Activated CD8-positive, alpha-beta T cell treated with anti-CD3 and anti-CD28 coated beads, Interleukin-2, amount 10 ng/mL, durations not matched to agents 7 days and 5 days (primary cell): ENCODE measurements around the gene FSTL4. TPM values are rescaled to one million over a fixed set of nuclear protein-coding genes. Genes with fewer than 3 reads are reported as not detected.

Source experiments
- ATAC-seq: fragments of 150-1000 bp; cut with Tn5 transposase; one replicate; pipeline ENCODE4 v1.10.0; 2021; ENCODE audit warnings: moderate library complexity
- CTCF ChIA-PET: fragments of 350-600 bp; sonication (Branson Sonifier 250); formaldehyde crosslinking; loops from one replicate; lab custom pipeline; 2021; ENCODE audit warnings: antibody characterized with exemption; lab: Charles Lee
- POLR2A ChIA-PET: fragments of 350-600 bp; sonication (Branson Sonifier 250); formaldehyde crosslinking; loops from one replicate; lab custom pipeline; 2021; ENCODE audit warnings: antibody characterized with exemption; lab: Charles Lee
- DNase-seq: peaks from one replicate; pipeline ENCODE4 v3.0.0-alpha.2; 2020
- H3K27ac Mint-ChIP-seq: one replicate; pipeline ENCODE4 v1.8.0; 2021; ENCODE audit warnings: mild to moderate bottlenecking, mixed read lengths
- H3K27me3 Mint-ChIP-seq: one replicate; pipeline ENCODE4 v1.8.0; 2021; ENCODE audit warnings: low read depth, mixed read lengths
- H3K36me3 Mint-ChIP-seq: one replicate; pipeline ENCODE4 v1.8.0; 2021; ENCODE audit warnings: low read depth, mixed read lengths
- H3K4me1 Mint-ChIP-seq: one replicate; pipeline ENCODE4 v1.8.0; 2021; ENCODE audit warnings: low read depth, mixed read lengths
- H3K4me3 Mint-ChIP-seq: one replicate; pipeline ENCODE4 v1.8.0; 2021; ENCODE audit warnings: mild to moderate bottlenecking, mixed read lengths
- H3K9me3 Mint-ChIP-seq: one replicate; pipeline ENCODE4 v1.8.0; 2022; ENCODE audit warnings: mixed read lengths; ENCODE audit not compliant: insufficient read depth
- total RNA-seq, 2 experiments: library from RNA; stranded (reverse); gene quantifications; one replicate each; pipeline ENCODE4 v1.2.3, GENCODE V29; 2021

Gene FSTL4
- total RNA-seq, 2 experiments from 2014 or later: not detected

DNA sequence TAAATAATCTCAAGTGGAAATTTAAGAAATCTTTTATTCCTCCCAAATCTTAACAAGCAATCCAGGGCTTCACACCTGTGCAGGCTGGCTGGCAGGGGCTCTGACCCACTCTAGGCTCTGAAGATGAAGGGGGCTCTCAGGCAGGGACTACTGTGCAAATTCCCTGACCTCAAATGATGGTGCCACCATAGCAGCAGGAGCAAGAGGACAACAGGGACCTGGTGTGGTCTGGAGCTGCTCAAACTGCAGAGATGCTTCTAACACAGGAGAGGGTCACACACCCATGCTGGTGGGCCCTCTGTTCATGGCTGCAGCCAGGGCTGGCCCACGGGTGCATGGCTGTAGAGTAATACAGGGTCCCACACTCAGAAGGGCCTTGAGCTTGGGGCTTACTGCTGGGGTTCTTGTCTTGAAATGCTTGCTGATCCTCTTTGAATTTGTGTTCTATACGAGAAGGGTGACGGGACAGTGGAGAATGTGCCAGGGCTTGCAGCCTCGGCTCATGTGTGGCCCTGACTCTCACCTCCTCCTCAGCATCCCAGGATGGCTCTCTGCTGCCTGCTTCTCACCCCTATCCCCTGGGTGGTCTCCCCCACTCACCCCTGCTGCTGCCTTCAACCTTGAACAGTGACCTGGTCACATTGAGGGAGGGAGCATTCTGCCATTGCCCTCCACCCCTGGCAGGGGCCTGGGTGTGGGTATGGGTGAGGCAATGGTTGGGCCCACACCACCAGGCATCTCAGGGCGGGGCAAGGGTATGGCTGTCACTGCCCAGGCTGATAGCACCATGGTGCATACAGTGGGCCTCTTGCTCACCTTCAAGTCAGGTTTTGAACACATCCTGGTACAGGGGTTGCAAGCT lies 191.7 kb downstream of the FSTL4 start:
- ChIA-PET POLR2A (no interaction called here), CTCF (interaction anchor here (0.8 kb wide), 1 partner anchor 9 kb away, joined by 3 read pairs; no protein-coding TSS in a partner anchor)
- Mint-ChIP-seq H3K27ac (no peak overlapping the region), H3K9me3 (no peaks in the 10 kb centered on the region), H3K4me3 (no peak overlapping the region), H3K27me3 (peaks cover 20% of the 10 kb centered on the region), H3K4me1 (peaks cover 9% of the 10 kb centered on the region), H3K36me3 (no peaks in the 10 kb centered on the region)
- ATAC-seq: no peak
- DNase-seq: no peak

DNA sequence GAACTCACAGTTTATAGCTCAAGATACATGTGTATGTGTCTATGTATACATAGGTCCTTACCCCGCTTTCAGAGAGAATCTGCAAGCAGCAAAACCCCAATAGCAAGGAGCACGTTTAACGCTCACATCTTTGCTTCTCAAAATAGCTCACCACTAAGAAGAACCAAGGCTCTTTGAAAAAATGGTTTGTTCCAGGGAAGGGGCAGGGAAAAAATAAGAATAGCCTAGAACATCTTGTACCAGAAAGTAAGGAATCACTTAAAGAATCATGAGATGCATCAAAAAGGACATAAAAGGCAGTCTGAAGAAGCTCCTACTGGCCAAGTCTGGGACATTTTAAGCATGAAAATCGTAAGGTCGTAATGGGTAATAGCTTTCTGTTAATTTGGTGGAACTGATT lies 196.4 kb downstream of the FSTL4 start:
- CTCF ChIA-PET: interaction anchor here (0.8 kb wide), 1 partner anchor 8 kb away, joined by 3 read pairs; no protein-coding TSS in a partner anchor
- no peak overlapping the region for H3K4me3 Mint-ChIP-seq
- no peak for ATAC-seq

DNA sequence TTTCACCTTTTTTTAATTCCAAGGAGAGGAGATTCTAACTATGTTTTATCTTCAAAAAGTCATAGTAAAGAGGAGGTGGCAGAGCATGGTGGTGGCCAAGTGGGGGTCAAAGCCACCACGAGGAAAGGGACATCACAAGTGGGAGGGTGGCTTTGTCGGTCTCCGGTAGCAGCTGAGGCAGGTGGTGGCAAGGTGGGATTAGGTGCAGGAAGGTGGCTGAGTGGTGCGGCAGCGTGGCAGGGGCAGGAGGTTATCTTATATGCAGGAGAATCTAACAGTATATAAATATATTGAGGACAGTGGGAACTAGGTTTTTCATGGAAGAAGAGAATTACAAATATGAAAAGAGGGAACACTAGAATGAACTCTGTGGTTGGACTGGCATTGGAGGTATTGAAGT lies 196.8 kb downstream of the FSTL4 start:
- Mint-ChIP-seq H3K4me1 (no peaks in the 10 kb centered on the region), H3K9me3 (no peaks in the 10 kb centered on the region), H3K4me3 (no peak overlapping the region), H3K27ac (no peak overlapping the region), H3K27me3 (peaks cover 27% of the 10 kb centered on the region), H3K36me3 (no peaks in the 10 kb centered on the region)
- CTCF ChIA-PET: interaction anchor here (0.8 kb wide), 1 partner anchor 8 kb away, joined by 3 read pairs; no protein-coding TSS in a partner anchor
- DNase-seq: no peak
- POLR2A ChIA-PET: interaction anchor here (1.0 kb wide), 1 partner anchor 1046 kb away, joined by 3 read pairs; the partner anchor contains the start of gene SLC22A5
- ATAC-seq: no peak

More for the DNA sequence above, 196.4 kb downstream of the FSTL4 start:
- no peak for DNase-seq
- peaks cover 27% of the 10 kb centered on the region for H3K27me3 Mint-ChIP-seq
- no peaks in the 10 kb centered on the region for H3K36me3 Mint-ChIP-seq
- no peak overlapping the region for H3K27ac Mint-ChIP-seq
- H3K4me1 Mint-ChIP-seq: no peaks in the 10 kb centered on the region
- POLR2A ChIA-PET: interaction anchor here (1.0 kb wide), 1 partner anchor 1046 kb away, joined by 3 read pairs; the partner anchor contains the start of gene SLC22A5
- H3K9me3 Mint-ChIP-seq: no peaks in the 10 kb centered on the region

DNA sequence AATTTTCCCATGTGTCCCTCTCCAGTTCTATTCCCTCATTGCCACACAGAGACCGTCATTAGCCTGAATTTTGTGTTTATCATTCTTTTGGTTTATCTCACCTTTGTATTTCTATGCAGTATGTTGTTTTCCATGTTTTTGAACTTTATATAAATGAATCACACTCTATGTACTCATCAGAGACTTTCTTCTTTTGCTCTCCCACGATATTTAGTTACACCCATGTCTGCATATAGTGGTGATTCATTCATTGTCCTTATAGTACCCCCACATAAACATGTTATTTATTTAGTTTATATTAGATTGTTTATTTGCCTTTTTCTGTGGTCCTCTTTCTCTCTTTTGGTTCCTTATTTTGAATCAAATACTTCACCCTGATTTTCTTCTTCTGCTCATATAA lies 199.7 kb downstream of the FSTL4 start:
- Mint-ChIP-seq H3K27me3 (peaks cover 26% of the 10 kb centered on the region), H3K9me3 (no peaks in the 10 kb centered on the region), H3K36me3 (no peaks in the 10 kb centered on the region), H3K4me3 (no peak overlapping the region), H3K27ac (no peak overlapping the region), H3K4me1 (no peaks in the 10 kb centered on the region)
- no peak for DNase-seq
- no peak for ATAC-seq
- POLR2A ChIA-PET: no interaction called here
- CTCF ChIA-PET: interaction anchor here (1.2 kb wide), 2 partner anchors 11 to 12 kb away, joined by 3 to 6 read pairs; no protein-coding TSS in a partner anchor

DNA sequence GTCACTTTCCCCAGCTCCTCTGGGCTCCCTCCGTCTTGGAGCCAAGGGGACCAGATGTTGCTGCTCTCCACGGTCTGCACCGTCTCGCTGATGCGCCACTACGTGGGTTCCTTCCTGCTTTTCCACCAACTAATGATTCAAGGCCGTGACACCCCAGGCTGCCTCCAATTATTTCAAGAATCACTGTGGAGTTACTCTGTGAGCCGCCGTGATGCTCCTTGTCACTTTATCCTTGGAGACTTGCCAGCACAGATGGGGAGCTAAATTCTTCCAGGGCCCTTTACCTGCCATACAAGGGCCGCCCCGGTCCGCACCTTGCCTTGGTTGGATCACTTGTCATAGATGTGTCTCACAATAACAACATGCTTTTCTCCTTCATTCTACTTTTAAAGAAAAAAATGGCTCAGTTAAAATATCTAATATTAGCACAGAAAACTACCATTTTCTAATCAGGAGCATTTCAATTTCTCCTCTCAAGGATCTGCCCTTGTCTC lies 202.0 kb downstream of the FSTL4 start:
- H3K4me1 Mint-ChIP-seq: no peaks in the 10 kb centered on the region
- no peak overlapping the region for H3K4me3 Mint-ChIP-seq
- H3K9me3 Mint-ChIP-seq: no peaks in the 10 kb centered on the region
- DNase-seq (no peak), ATAC-seq (no peak)
- H3K27me3 Mint-ChIP-seq: peaks cover 15% of the 10 kb centered on the region
- ChIA-PET CTCF (interaction anchor here (2.6 kb wide), 1 partner anchor 13 kb away, joined by 11 read pairs; no protein-coding TSS in a partner anchor), POLR2A (no interaction called here)
- no peak overlapping the region for H3K27ac Mint-ChIP-seq
- H3K36me3 Mint-ChIP-seq: no peaks in the 10 kb centered on the region

DNA sequence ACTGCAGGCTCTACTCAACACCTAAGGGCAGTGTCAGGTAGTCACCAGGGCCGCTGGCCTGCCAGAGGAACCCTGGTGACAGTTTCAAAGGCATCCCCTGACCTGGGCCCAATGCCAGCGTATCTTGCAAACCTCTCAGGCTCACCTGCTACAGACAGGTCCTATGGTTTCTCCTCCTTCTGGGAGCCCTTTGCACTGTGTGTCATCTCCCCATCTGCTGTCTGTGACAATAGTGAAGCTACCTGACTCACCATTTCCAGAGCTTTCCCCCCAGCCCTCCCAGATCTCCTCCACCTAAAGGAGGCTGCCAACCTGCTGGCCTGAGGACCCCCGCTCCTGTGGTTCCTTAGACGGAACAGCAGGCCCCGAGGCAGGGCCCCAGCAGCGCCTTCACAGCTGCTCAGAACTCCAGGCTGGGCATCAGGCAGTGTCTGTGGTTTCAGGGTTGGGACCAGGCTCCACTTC lies 203.1 kb downstream of the FSTL4 start:
- DNase-seq (no peak), ATAC-seq (no peak)
- peaks cover 15% of the 10 kb centered on the region for H3K27me3 Mint-ChIP-seq
- ChIA-PET CTCF (interaction anchor here (2.6 kb wide), 1 partner anchor 14 kb away, joined by 11 read pairs; no protein-coding TSS in a partner anchor), POLR2A (no interaction called here)
- no peak overlapping the region for H3K27ac Mint-ChIP-seq
- H3K4me3 Mint-ChIP-seq: no peak overlapping the region
- peaks cover 4% of the 10 kb centered on the region for H3K4me1 Mint-ChIP-seq
- H3K9me3 Mint-ChIP-seq: no peaks in the 10 kb centered on the region
- H3K36me3 Mint-ChIP-seq: no peaks in the 10 kb centered on the region

DNA sequence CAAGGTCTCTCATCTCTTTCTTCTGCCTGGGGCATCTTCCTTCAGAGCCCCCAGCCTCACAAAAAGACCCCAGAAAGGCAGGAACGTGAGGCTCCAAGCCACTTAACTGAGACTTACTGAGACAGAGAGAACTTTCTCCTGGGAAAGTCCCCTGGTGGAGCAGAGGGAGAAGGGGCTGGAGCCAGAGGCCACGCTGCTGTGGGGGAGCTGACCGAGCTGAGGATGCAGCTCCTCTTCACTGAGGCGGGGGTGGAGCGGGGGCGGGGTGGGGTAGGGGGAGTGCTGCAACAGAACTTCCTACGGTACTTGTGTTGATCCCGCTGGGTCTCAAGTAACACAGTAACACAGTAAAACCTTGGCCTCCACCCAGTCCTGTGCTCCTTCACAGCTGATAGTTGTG lies 204.0 kb downstream of the FSTL4 start:
- no peak overlapping the region for H3K4me3 Mint-ChIP-seq
- DNase-seq: no peak
- H3K36me3 Mint-ChIP-seq: no peaks in the 10 kb centered on the region
- no peaks in the 10 kb centered on the region for H3K9me3 Mint-ChIP-seq
- H3K27me3 Mint-ChIP-seq: peaks cover 11% of the 10 kb centered on the region
- no peak for ATAC-seq
- H3K4me1 Mint-ChIP-seq: peaks cover 4% of the 10 kb centered on the region
- CTCF ChIA-PET: interaction anchor here (0.9 kb wide), 1 partner anchor 15 kb away, joined by 3 read pairs; no protein-coding TSS in a partner anchor
- POLR2A ChIA-PET: no interaction called here
- no peak overlapping the region for H3K27ac Mint-ChIP-seq

DNA sequence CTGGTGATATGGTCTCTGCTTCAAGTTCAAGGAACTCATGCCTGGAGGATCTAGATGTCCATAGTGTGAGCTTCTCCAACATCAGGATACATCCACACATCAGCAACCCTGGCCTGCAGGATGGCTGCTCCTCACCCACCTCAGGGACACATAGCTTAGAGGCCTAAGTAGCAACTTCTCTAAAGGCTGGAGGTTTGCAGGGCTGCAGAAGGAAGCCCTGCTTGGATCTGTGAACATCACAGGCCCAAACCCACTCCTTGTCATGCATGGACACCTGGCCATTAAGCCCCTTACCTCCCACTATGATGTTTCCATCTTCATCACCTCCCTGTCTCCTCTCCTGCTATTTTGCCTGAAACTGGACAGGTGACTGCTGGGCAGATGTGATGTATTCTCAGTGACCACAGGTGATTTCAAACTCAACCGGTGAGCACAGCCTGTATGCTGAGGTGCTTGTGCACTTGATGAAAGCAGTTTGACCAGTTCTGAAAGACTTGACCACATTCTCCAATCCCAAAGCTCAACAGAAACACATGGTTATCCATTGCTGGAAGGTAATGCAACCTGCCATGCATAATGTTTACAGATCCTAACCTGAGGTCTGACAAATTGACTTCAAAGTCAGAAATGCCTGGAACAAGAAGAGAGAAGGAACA lies 205.2 kb downstream of the FSTL4 start:
- H3K9me3 Mint-ChIP-seq: no peaks in the 10 kb centered on the region
- POLR2A ChIA-PET: interaction anchor here (0.6 kb wide), 1 partner anchor 16 kb away, joined by 4 read pairs; no protein-coding TSS in a partner anchor
- H3K27me3 Mint-ChIP-seq: peaks cover 6% of the 10 kb centered on the region
- no peaks in the 10 kb centered on the region for H3K36me3 Mint-ChIP-seq
- DNase-seq (no peak), ATAC-seq (no peak)
- H3K27ac Mint-ChIP-seq: no peak overlapping the region
- H3K4me1 Mint-ChIP-seq: peaks cover 4% of the 10 kb centered on the region
- CTCF ChIA-PET: interaction anchor here (1.1 to 1.4 kb wide), 3 partner anchors 10 to 17 kb away, joined by 3 to 10 read pairs (median 4); no protein-coding TSS in a partner anchor
- H3K4me3 Mint-ChIP-seq: no peak overlapping the region

DNA sequence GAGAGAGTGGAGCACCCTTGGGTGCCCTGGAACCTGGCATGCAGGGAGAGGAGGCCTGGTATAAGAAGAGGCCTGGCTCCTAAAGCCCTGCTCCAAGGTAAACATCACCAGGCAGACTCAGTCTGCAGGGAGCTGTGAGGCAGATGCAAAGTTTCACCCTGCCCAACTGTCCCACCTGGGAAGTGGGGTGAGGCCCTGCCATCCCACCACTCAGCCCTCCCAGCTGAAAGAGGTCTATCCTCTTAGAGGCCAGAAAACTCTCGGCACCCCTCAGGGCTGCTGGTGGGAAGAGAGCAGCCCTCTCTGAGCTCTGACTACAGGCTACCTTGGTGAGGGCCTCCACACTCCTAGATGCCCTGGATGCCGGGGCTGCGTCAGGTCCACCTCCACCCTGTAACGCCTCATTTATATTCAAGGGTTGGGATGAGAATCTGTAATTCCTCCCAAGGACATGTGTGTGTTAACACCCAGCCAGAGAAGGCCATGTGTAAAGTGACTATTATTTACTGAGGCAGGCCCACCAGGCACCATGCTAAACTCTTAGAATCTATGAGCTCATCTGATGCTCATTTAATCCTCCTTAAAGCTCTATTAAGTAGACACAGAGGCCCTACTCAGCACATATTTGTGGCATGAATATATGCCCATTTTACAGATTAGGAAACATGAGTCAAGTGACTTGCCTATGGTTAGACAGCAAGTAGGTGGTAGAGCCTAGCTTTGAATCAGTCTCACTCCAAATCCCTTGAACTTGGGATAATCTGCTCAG lies 205.9 kb downstream of the FSTL4 start:
- no peak for DNase-seq
- Mint-ChIP-seq H3K27me3 (peaks cover 4% of the 10 kb centered on the region), H3K4me1 (peaks cover 4% of the 10 kb centered on the region), H3K4me3 (no peak overlapping the region), H3K27ac (no peak overlapping the region), H3K9me3 (no peaks in the 10 kb centered on the region), H3K36me3 (no peaks in the 10 kb centered on the region)
- POLR2A ChIA-PET: interaction anchor here (0.6 kb wide), 1 partner anchor 17 kb away, joined by 4 read pairs; no protein-coding TSS in a partner anchor
- CTCF ChIA-PET: interaction anchor here (1.1 to 1.4 kb wide), 3 partner anchors 9 to 18 kb away, joined by 3 to 10 read pairs (median 4); no protein-coding TSS in a partner anchor
- no peak for ATAC-seq

DNA sequence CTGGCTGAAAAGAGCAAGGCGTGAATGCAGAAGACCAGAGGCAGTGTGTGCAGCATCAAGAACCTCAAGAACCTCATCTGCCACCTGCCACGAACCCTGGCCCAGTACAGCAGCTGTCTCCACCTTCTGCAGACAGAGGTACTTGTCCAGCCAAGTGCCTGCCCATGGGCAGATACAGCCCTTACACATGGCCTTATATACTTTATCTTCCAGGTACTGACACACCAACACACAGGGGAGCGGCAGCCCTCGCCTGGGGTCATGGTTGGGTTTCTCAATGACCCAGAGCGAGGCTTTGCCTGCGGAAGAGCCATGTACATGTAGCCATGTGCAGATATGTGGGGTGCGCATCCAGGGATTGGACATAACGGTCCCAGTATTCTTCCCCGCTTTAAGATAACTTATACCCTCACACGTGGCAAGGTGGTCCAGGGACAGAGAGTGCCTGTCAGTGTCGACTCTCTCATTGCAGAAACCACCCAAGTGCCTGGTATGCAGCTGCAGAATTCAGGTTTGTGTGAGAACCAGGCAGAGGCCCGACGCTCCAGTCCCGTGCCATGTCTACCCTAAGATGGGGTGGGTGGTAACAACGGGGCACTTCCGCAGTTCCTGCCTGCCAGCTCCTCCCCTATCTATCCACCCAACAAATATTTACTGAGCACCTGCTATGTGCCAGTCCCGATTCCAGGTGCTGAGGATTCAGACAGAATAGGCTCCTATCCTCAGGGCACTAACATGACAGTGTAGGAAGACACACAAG lies 206.9 kb downstream of the FSTL4 start:
- Mint-ChIP-seq H3K4me3 (no peak overlapping the region), H3K27ac (no peak overlapping the region), H3K9me3 (no peaks in the 10 kb centered on the region), H3K27me3 (peaks cover 2% of the 10 kb centered on the region), H3K4me1 (peaks cover 4% of the 10 kb centered on the region), H3K36me3 (no peaks in the 10 kb centered on the region)
- ATAC-seq (no peak), DNase-seq (no peak)
- ChIA-PET CTCF (interaction anchor here (1.1 to 1.4 kb wide), 2 partner anchors 8 to 16 kb away, joined by 3 to 4 read pairs; no protein-coding TSS in a partner anchor), POLR2A (no interaction called here)
